ENCODE data around the gene SIGLEC10.
"Not testable (repeated sequence)": the region's sequence is repeated elsewhere in the genome, so short reads cannot be mapped to it uniquely, and the experiment has no call there.

SIGLEC10 gene, protein sequence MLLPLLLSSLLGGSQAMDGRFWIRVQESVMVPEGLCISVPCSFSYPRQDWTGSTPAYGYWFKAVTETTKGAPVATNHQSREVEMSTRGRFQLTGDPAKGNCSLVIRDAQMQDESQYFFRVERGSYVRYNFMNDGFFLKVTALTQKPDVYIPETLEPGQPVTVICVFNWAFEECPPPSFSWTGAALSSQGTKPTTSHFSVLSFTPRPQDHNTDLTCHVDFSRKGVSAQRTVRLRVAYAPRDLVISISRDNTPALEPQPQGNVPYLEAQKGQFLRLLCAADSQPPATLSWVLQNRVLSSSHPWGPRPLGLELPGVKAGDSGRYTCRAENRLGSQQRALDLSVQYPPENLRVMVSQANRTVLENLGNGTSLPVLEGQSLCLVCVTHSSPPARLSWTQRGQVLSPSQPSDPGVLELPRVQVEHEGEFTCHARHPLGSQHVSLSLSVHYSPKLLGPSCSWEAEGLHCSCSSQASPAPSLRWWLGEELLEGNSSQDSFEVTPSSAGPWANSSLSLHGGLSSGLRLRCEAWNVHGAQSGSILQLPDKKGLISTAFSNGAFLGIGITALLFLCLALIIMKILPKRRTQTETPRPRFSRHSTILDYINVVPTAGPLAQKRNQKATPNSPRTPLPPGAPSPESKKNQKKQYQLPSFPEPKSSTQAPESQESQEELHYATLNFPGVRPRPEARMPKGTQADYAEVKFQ

GRCh38 chr19:51417107-51417809 is at the start of gene SIGLEC10:
TSS of gene SIGLEC10 (minus strand) at chr19:51417642. CDS start at chr19:51417581, 61 bp downstream.
- DNase-seq (ENCODE audit: low read depth): no peak

DNA sequence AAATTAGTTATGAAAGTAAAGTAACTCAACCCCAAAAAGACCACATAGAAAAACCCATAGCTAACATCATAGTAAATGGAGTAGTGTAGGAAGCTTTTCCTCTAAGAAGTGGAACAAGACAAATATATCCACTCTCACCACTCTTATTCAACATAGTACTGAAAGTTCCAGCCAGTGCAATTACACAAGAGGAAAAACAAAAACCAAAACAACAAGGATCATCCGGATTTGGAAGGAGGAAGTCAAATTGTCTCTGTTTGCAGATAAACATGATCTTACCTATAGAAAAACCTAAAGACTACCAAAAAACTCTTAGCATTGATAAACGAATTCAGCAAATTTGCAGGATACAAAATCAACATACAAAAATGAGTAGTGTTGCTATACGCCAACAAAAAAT is 49.3 kb upstream of the SIGLEC10 start:
- DNase-seq (ENCODE audit: low read depth): no peak

- DNase-seq (ENCODE audit: low read depth): not testable (repeated sequence)
Measured at GRCh38 chr19:51463976-51464581, 46.6 kb upstream of the SIGLEC10 start.

DNA sequence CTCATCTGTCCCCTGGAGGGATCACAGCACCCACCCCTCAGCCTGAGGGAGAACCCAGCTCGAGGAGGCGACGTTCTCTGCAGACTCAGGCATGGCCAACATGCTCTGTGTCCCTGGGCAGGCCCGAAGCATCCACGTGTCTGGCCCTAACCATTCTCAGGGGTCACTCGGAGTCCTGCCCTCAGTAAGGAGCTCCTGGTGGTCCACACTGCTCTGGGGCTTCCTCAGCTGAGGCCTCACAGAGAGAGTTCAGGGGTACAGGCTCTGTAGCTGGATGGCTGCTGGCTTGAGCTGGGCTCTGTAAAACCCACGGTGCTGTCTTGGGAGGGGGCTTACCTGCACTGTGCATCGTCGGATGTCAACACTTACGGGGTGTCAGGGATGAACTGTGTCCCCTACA is 45.2 kb upstream of the SIGLEC10 start:
- no peak for DNase-seq (ENCODE audit: low read depth)

GRCh38 chr19:51462276-51462675 is 44.8 kb upstream of the SIGLEC10 start:
- DNase-seq (ENCODE audit: low read depth): no peak

DNA sequence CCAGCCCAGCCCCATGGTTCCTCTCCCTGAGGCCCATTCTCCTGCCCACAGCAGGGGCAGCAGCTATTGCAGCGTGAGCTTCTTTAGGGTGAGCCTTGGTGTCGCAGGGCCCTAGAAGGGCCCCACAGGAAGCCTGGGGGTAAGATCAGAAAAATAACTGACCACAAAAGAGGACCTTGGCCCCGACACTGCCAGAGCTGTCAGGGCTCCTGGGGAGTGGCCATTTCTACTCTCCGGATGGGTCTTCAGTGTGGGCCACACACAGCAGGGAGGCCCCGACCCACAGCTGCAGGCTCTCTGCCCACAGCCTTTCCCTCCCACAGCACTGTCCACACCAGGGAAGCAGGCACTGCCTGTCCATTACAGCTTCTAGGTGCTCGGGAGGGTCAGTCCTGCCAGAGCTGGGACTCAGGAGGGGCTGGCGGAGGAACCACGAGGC is 44.3 kb upstream of the SIGLEC10 start:
- no peak for DNase-seq (ENCODE audit: low read depth)

DNA sequence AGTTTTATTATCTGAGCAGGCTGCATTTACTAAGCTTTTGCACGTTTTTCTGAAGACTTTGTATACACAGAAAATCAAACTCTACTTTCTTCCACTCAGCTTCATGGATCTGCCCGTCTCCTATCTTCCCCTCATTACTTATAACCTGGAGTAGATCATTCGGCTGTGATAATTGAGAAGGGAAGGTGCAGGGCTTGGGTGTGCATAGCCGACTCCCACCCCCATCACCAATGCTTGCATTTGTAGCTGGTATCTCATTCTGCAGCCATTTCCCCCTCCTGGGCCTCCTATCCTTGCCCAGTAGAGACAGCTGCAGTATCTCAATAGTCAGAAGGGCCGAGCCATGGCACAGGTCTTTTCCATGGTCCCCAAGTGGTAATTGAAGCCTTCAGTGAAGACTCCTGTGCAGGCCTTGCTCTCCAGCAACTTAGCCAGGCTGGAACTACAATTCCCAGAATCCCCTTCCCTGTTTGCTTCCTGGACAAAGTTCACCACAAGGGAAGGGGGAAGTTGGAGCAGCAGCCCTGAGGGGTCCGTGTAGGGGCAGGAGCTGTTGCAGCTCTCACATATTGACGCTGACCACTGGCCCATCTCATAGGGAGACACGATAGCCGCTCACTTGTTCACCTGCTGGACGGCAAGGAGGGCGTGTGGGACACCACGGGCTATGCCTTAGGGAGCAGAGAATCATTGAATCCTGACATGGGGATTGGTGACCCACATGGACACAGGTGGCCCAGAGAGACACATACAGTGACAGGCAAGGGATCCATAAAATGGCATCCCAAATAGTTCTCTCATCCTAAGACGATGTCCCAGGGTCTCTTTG is 42.9 kb upstream of the SIGLEC10 start:
- no peak for DNase-seq (ENCODE audit: low read depth)

GRCh38 chr19:51458899-51459505 is 41.6 kb upstream of the SIGLEC10 start:
- no peak for DNase-seq (ENCODE audit: low read depth)

- no peak for DNase-seq (ENCODE audit: low read depth)
Measured at GRCh38 chr19:51458051-51458645, 40.7 kb upstream of the SIGLEC10 start, which contains the start of gene SIGLEC8. TSS of gene SIGLEC8 (minus strand) at chr19:51458454. CDS start at chr19:51458387, 67 bp downstream.

- no peak for DNase-seq (ENCODE audit: low read depth)
Measured at GRCh38 chr19:51457351-51458013, 40.0 kb upstream of the SIGLEC10 start.

DNA sequence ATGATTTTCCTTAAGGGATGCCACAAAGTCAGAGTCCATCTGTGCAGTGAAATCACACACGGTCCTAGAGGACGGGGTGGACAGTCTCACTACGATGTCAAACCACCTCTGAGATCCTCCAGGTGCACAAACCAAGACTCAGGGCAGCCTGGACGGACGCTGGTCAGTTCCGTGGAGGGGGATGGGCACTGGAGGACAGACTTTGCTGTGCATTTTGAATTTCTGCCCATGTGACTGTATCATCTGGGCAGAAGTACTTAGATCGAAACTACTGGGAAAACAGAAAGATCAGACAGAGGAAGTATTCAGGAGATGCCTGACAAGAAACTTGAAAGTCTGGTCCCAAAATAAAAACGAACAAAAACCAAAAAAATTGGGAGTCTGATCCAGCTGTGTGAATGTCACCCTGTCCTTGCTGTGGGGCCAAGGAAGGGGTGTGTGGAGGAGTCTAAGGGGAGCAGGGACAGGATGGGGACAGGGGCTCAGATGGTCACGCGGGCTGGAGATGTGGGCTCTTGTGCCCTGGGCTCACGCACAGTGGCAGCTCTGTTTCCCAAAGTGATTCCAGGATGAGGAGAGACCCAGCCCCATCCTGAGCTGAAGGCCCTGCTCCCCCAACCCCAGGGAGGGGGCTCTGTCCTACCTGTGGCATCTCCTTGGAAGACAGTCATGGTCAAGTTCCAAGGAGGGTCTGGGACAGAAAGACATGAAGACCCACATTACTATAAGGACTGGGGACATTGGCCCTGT is 39.3 kb upstream of the SIGLEC10 start:
- no peak for DNase-seq (ENCODE audit: low read depth)

DNA sequence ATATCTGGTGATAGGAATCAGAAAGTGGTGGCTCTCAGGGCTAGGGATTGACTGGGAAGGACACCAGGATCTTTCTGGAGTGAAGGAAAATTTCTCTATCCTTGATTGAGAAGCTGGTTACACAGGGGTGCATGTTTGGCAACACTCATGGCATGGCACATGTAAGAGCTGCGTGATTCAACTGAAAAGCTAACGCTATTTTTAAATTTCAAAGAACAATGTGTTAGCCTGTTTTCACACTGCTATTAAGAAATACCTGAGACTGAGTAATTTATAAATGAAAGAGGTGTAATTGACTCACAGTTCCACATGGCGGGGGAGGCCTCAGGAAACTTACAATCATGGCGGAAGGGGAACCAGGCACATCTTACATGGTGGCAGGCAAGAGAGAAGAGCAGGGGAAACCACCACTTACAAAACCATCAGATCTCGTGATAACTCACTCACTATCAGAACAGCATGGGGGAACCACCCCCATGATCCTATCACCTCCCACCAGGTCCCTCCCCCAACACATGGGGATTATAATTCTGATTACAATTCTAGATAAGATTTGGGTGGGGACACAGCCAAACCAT is 33.4 kb upstream of the SIGLEC10 start:
- DNase-seq (ENCODE audit: low read depth): peak; percentile 20

DNA sequence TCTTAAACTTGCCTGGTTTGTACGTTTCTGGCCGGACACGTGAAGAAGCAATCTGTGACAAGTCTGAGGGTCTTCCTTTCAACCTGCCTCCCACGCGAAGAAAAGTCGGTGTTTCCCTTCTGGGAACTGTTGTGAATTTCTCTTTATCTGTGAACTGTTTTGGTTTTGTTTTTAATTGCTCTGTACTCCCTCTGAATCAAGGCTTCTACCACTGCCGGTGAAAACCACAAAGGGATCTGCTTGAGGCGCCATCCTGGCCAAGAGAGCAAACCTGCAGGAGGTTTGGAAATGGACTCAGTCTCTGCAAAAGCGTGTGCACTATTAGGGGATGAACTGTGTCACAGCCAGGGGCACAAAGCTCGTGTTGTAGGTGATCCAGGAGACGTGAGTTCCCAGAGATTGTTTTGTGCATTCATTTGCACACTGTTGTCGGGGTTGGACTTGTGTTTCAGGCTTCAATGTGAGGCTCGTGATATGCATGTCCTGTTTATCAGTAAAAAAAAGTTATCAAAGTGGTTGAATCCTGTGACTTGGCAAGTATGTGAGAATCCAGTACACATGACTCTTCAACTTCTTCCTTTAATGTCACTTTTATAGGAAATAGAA is 31.1 kb upstream of the SIGLEC10 start:
- DNase-seq (ENCODE audit: low read depth): peak; percentile 53

DNA sequence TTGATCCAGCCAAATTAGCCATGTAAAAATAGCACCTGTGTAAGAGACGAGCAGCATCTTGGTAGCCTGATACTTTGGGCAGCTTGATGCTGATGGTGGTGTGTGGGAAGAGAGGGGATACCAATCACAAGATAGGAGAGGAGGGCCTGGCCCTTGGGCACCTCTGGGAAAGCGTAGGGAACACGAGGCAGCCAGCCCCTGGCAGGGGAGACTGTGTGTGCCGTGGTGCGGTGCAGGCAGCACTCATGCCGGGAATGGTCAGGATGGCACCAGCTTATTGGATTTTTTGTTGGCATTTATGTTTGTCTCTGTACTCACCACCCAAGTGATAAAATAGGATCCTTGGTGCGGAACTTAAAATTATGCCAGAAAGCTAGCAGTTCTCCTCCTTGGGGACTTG is 30.6 kb upstream of the SIGLEC10 start:
- no peak for DNase-seq (ENCODE audit: low read depth)

- DNase-seq (ENCODE audit: low read depth): not testable (repeated sequence)
Measured at GRCh38 chr19:51447510-51447909, 30.1 kb upstream of the SIGLEC10 start.

GRCh38 chr19:51441410-51442390 is 24.3 kb upstream of the SIGLEC10 start:
- DNase-seq (ENCODE audit: low read depth): peak; percentile 80

- DNase-seq (ENCODE audit: low read depth): peak; percentile 57
Measured at GRCh38 chr19:51440846-51441409, 23.5 kb upstream of the SIGLEC10 start.

Data from stimulated activated CD8-positive, alpha-beta memory T cell treated with anti-CD3 and anti-CD28 coated beads, Interleukin-4, amount 100 ng/mL, for 24 hours (primary cell).